Lower leg skin (tissue), 3 donors: ENCODE results near the gene SUN1.

ENCODE experiments used
- POLR2A ChIP-seq, 2 donors: fragments of 450-650 bp; IDR thresholded peaks; one replicate each; pipeline ENCODE4 v1.6.1; 2016 to 2017; ENCODE audit warnings: antibody characterized with exemption in 2 of 2, mild to moderate bottlenecking in 1 of 2, moderate library complexity in 1 of 2
- TF ChIP-seq, protein P1 (sequence below), 3 donors: fragments of 450-650 bp; IDR thresholded peaks; one replicate each; pipeline ENCODE4 v1.5.1; 2016; ENCODE audit warnings: antibody characterized with exemption in 3 of 3, mild to moderate bottlenecking in 3 of 3, moderate library complexity in 2 of 3

- TF ChIP-seq, protein P1, sequence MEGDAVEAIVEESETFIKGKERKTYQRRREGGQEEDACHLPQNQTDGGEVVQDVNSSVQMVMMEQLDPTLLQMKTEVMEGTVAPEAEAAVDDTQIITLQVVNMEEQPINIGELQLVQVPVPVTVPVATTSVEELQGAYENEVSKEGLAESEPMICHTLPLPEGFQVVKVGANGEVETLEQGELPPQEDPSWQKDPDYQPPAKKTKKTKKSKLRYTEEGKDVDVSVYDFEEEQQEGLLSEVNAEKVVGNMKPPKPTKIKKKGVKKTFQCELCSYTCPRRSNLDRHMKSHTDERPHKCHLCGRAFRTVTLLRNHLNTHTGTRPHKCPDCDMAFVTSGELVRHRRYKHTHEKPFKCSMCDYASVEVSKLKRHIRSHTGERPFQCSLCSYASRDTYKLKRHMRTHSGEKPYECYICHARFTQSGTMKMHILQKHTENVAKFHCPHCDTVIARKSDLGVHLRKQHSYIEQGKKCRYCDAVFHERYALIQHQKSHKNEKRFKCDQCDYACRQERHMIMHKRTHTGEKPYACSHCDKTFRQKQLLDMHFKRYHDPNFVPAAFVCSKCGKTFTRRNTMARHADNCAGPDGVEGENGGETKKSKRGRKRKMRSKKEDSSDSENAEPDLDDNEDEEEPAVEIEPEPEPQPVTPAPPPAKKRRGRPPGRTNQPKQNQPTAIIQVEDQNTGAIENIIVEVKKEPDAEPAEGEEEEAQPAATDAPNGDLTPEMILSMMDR (IDR thresholded peaks at IDR 0.05): no peak
- no peak for TF ChIP-seq POLR2A (IDR thresholded peaks at IDR 0.05)
Measured at GRCh38 chr7:835021-835420, 2.7 kb downstream of the SUN1 start.
